ENCODE data around the gene BRPF3. TPM values are rescaled to one million over a fixed set of nuclear protein-coding genes. Genes with fewer than 3 reads are reported as not detected.

BRPF3 gene
- total and polyA plus RNA-seq, 4 experiments from 2014 or later = 1.8 to 36.7 (median 22.0) TPM

DNA sequence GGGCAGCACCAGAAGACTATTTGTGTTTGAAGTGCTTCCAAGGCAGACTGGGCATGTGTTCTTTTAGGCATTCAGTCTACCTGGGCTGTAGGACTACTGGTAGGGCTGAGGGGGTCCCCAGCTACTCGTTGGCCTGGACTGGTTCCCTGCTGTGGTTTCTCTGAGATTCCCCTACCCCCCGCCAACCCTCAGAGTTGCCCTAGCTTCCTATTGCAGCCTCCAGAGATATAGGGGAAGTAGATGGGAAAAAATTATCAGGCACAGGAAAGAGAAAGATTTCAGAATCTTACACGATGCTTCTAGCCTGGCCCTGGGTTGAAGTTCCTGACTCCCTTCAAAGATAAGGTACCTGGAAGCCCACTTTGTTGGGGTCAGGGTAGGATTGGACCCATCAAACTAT lies 22.5 kb downstream of the BRPF3 start:
- Mint-ChIP-seq H3K36me3 (peaks cover 54 to 79% of the 10 kb centered on the region in 2 donors), H3K9me3 (no peaks in the 10 kb centered on the region), H3K4me3 (no peak overlapping the region), H3K27me3 (no peaks in the 10 kb centered on the region), H3K27ac (no peak overlapping the region), H3K4me1 (peaks cover 0 to 2% (median under 1%) of the 10 kb centered on the region in 4 donors)
- H3K4me1 ChIP-seq (ENCODE audit: insufficient read depth, low read length) = no peaks in the 10 kb centered on the region
- DNase-seq = no peak
- intact Hi-C loops (cut with micrococcal nuclease) = no loop called here
- no peaks in the 10 kb centered on the region for H3K9me3 ChIP-seq (ENCODE audit: control insufficient read depth in 1 of 2, low read length in 2 of 2)
- H3K4me3 ChIP-seq (ENCODE audit: low read length in 2 of 2) = no peak overlapping the region
- no peaks in the 10 kb centered on the region for H3K27me3 ChIP-seq (ENCODE audit: insufficient read depth, low read length)
- H3K36me3 ChIP-seq (ENCODE audit: insufficient read depth, low read length) = peaks cover 46% of the 10 kb centered on the region
- ChIA-PET CTCF (ENCODE audit: partially characterized antibody) (no interaction called here), POLR2A (ENCODE audit: partially characterized antibody) (no interaction called here)
- H3K27ac ChIP-seq (ENCODE audit: low read depth, low read length) = no peak overlapping the region

DNA sequence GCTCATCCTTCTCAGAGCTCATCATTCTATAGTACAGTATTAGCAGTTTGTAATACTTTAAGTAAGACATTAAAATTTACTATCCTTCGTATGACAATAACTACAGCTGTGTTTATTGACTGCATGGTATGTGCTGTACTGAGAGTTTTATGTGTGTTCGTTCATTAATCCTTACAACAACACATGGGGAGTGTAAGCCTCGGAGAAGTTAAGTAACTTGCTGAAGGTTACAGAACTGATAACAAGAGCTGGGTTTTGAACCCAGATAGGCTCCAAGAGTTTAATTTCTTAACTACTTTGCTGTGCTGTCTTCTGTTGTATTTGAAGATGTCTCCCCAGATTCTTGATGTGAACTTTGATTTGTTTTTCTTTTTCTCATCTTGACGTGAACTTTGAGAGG lies 23.7 kb downstream of the BRPF3 start:
- H3K36me3 Mint-ChIP-seq = peaks cover 51 to 78% of the 10 kb centered on the region in 2 donors
- Histone ChIP-seq H3K36me3 (ENCODE audit: insufficient read depth, low read length) (peaks cover 42% of the 10 kb centered on the region), H3K4me1 (ENCODE audit: insufficient read depth, low read length) (no peaks in the 10 kb centered on the region), H3K27me3 (ENCODE audit: insufficient read depth, low read length) (no peaks in the 10 kb centered on the region), H3K27ac (ENCODE audit: low read depth, low read length) (no peak overlapping the region), H3K9me3 (ENCODE audit: control insufficient read depth in 1 of 2, low read length in 2 of 2) (no peaks in the 10 kb centered on the region), H3K4me3 (ENCODE audit: low read length in 2 of 2) (no peak overlapping the region)
- no peaks in the 10 kb centered on the region for H3K9me3 Mint-ChIP-seq
- ChIA-PET POLR2A (ENCODE audit: partially characterized antibody) (no interaction called here), CTCF (ENCODE audit: partially characterized antibody) (interaction anchor here (0.6 kb wide), 1 partner anchor 118 kb away, joined by 3 read pairs; no protein-coding TSS in a partner anchor)
- no peaks in the 10 kb centered on the region for H3K27me3 Mint-ChIP-seq
- H3K4me3 Mint-ChIP-seq = no peak overlapping the region
- DNase-seq = no peak
- H3K4me1 Mint-ChIP-seq = peaks cover 0 to 6% (median 2%) of the 10 kb centered on the region in 4 donors
- intact Hi-C loops (cut with micrococcal nuclease) = no loop called here
- no peak overlapping the region for H3K27ac Mint-ChIP-seq

DNA sequence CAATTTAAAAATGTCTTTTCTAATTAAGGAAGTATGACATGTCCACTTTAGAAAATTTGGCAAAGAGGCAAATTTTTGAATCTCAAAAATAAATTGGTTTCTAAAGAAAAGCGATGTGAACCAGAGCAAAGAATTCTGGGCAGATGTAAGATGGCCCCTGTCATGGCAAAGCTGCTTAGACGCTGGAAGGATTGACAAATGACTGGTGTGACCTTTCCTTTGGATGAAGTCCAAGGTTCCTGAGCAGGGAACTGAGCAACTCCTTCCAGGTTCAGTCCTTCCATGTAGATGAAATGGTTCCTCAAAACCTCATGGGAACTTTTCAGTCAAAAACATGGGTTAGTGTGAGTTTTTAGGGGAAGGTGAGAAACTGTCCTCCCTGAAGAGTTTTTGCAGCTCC lies 25.1 kb downstream of the BRPF3 start:
- Mint-ChIP-seq H3K4me3 (no peak overlapping the region), H3K36me3 (peaks cover 49 to 76% of the 10 kb centered on the region in 2 donors)
- CTCF ChIA-PET (ENCODE audit: partially characterized antibody) = no interaction called here

DNA sequence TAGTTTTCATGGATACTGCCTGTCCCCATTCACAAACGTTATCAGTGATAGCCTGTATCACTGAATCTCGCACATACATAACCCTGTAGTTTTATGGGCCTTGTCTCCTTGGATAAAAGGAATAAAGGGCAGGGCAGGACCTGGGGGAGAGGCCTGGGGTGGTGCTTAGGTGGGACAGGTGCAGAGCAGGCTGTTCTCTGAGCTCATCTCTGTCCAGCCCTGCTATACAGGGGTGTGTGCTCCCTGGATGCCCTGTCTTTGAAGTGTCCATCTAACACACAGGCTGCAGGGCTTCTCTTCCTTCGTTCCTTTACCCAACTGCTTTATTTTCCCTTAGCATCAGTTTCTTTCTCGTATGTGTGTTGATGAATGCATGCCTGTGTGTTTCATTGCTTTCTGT lies 26.4 kb downstream of the BRPF3 start:
- H3K4me3 Mint-ChIP-seq = no peak overlapping the region
- no peaks in the 10 kb centered on the region for H3K9me3 Mint-ChIP-seq
- peaks cover 0 to 6% (median under 1%) of the 10 kb centered on the region in 4 donors for H3K4me1 Mint-ChIP-seq
- no peaks in the 10 kb centered on the region for H3K27me3 ChIP-seq (ENCODE audit: insufficient read depth, low read length)
- no peak overlapping the region for H3K27ac Mint-ChIP-seq
- H3K27me3 Mint-ChIP-seq = no peaks in the 10 kb centered on the region
- ChIA-PET POLR2A (ENCODE audit: partially characterized antibody) (no interaction called here), CTCF (ENCODE audit: partially characterized antibody) (no interaction called here)
- no peak for DNase-seq
- H3K36me3 Mint-ChIP-seq = peaks cover 45 to 76% of the 10 kb centered on the region in 2 donors
- no peak overlapping the region for H3K27ac ChIP-seq (ENCODE audit: low read depth, low read length)
- H3K4me1 ChIP-seq (ENCODE audit: insufficient read depth, low read length) = peaks cover 5% of the 10 kb centered on the region
- no peak overlapping the region for H3K4me3 ChIP-seq (ENCODE audit: low read length in 2 of 2)
- H3K36me3 ChIP-seq (ENCODE audit: insufficient read depth, low read length) = peaks cover 49% of the 10 kb centered on the region
- no peaks in the 10 kb centered on the region for H3K9me3 ChIP-seq (ENCODE audit: control insufficient read depth in 1 of 2, low read length in 2 of 2)
- intact Hi-C loops (cut with micrococcal nuclease) = no loop called here

More for the DNA sequence above, 25.1 kb downstream of the BRPF3 start:
- Mint-ChIP-seq H3K4me1 (peaks cover 0 to 6% (median 2%) of the 10 kb centered on the region in 4 donors), H3K9me3 (no peaks in the 10 kb centered on the region), H3K27ac (no peak overlapping the region), H3K27me3 (no peaks in the 10 kb centered on the region)
- POLR2A ChIA-PET (ENCODE audit: partially characterized antibody) = no interaction called here
- no peak overlapping the region for H3K27ac ChIP-seq (ENCODE audit: low read depth, low read length)
- peaks cover 5% of the 10 kb centered on the region for H3K4me1 ChIP-seq (ENCODE audit: insufficient read depth, low read length)
- DNase-seq = no peak
- peaks cover 43% of the 10 kb centered on the region for H3K36me3 ChIP-seq (ENCODE audit: insufficient read depth, low read length)
- H3K9me3 ChIP-seq (ENCODE audit: control insufficient read depth in 1 of 2, low read length in 2 of 2) = no peaks in the 10 kb centered on the region
- intact Hi-C loops (cut with micrococcal nuclease) = no loop called here
- H3K4me3 ChIP-seq (ENCODE audit: low read length in 2 of 2) = no peak overlapping the region
- H3K27me3 ChIP-seq (ENCODE audit: insufficient read depth, low read length) = no peaks in the 10 kb centered on the region

DNA sequence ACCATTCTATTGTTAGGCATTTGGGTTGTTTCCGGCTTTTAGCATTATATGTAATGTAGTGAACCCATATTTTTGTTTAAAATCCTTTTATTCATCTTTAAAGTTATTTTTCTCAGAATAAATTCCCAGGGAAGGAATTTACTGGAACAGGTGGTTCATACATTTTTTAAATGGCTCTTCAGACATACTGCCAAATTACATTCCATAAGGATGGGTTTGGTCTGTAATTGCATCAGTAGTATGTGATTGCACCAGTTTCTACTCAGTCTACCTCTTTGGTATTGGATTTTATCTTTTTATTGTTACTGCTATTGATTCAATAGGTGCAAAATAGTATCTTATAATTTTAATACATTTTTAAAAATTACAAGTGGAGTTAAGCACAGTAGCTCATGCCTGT lies 27.2 kb downstream of the BRPF3 start:
- Histone ChIP-seq H3K36me3 (ENCODE audit: insufficient read depth, low read length) (peaks cover 49% of the 10 kb centered on the region), H3K27ac (ENCODE audit: low read depth, low read length) (no peak overlapping the region), H3K4me3 (ENCODE audit: low read length in 2 of 2) (no peak overlapping the region), H3K9me3 (ENCODE audit: control insufficient read depth in 1 of 2, low read length in 2 of 2) (no peaks in the 10 kb centered on the region), H3K4me1 (ENCODE audit: insufficient read depth, low read length) (peaks cover 5% of the 10 kb centered on the region), H3K27me3 (ENCODE audit: insufficient read depth, low read length) (no peaks in the 10 kb centered on the region)
- peaks cover 46 to 79% of the 10 kb centered on the region in 2 donors for H3K36me3 Mint-ChIP-seq
- no peaks in the 10 kb centered on the region for H3K27me3 Mint-ChIP-seq
- H3K4me1 Mint-ChIP-seq = peaks cover 0 to 6% (median under 1%) of the 10 kb centered on the region in 4 donors
- no peak overlapping the region for H3K27ac Mint-ChIP-seq
- ChIA-PET POLR2A (ENCODE audit: partially characterized antibody) (no interaction called here), CTCF (ENCODE audit: partially characterized antibody) (no interaction called here)
- intact Hi-C loops (cut with micrococcal nuclease) = no loop called here
- no peaks in the 10 kb centered on the region for H3K9me3 Mint-ChIP-seq
- H3K4me3 Mint-ChIP-seq = no peak overlapping the region
- no peak for DNase-seq

DNA sequence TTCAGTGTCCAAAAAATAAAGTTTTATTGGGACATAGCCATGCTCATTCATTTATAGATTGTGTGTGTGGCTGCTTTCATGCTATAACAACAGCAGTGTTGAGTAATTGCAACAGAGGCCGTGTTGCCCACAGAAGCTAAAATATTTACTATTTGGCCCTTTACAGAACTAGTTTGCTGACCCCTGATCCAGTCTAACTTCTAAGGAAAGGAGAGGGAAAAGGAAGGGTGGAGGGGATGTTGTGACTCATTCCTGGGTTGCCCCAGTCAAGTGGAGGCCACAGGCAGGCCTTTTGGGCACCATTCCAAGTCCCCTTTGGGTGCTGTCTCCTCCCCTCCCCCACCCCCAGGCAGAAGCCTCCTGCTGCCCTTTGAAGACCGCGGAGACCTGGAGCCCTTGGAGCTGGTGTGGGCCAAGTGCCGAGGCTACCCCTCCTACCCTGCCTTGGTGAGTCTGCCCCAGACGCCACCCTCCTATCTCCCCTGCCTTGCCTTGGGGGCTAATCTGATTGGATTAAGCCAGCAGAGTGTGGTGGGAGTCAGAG lies 28.4 kb downstream of the BRPF3 start:
- H3K27me3 ChIP-seq (ENCODE audit: insufficient read depth, low read length) = no peaks in the 10 kb centered on the region
- peaks cover 0 to 6% (median under 1%) of the 10 kb centered on the region in 4 donors for H3K4me1 Mint-ChIP-seq
- no peaks in the 10 kb centered on the region for H3K9me3 ChIP-seq (ENCODE audit: control insufficient read depth in 1 of 2, low read length in 2 of 2)
- intact Hi-C loops (cut with micrococcal nuclease) = no loop called here
- H3K27ac ChIP-seq (ENCODE audit: low read depth, low read length) = no peak overlapping the region
- H3K27me3 Mint-ChIP-seq = no peaks in the 10 kb centered on the region
- ChIA-PET POLR2A (ENCODE audit: partially characterized antibody) (no interaction called here), CTCF (ENCODE audit: partially characterized antibody) (no interaction called here)
- no peak for DNase-seq
- H3K36me3 Mint-ChIP-seq = peaks cover 52 to 80% of the 10 kb centered on the region in 2 donors
- no peak overlapping the region for H3K4me3 ChIP-seq (ENCODE audit: low read length in 2 of 2)
- H3K4me3 Mint-ChIP-seq = no peak overlapping the region
- H3K36me3 ChIP-seq (ENCODE audit: insufficient read depth, low read length) = peaks cover 52% of the 10 kb centered on the region
- no peaks in the 10 kb centered on the region for H3K9me3 Mint-ChIP-seq
- peak overlapping the region in 1 of 7 donors; percentile 10 for H3K27ac Mint-ChIP-seq
- H3K4me1 ChIP-seq (ENCODE audit: insufficient read depth, low read length) = peaks cover 5% of the 10 kb centered on the region

DNA sequence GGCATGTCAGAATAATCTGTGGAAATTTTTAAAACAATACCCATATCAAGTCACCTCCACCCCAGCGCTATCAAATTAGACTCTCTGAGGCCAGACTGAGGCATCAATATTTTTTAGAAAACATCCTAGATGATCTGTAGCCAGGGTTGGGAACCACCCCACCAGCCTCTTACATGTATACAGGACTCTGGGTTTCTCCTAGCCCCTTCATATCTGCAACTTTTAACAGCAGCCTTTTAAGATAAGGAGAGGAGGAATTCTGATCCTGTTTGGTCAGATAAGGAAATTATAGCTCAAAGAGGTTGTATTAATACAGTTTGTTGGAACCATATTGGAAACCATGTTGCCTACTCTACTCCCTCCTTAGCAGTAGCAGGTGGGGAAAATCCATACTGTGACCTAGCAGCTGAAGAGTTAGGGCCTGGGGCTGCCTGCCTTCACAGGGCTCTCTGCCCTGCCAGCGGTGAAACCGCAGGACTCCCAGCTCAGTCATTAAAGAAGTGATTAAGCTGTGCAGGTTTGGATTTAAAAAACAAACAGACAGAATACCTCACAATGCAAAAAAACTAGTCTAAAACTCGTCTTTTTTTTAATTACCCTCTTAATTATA lies 30.0 kb downstream of the BRPF3 start:
- H3K36me3 ChIP-seq (ENCODE audit: insufficient read depth, low read length) = peaks cover 65% of the 10 kb centered on the region
- POLR2A ChIA-PET (ENCODE audit: partially characterized antibody) = no interaction called here
- Mint-ChIP-seq H3K4me3 (no peak overlapping the region), H3K9me3 (no peaks in the 10 kb centered on the region), H3K4me1 (peaks cover 0 to 6% (median under 1%) of the 10 kb centered on the region in 4 donors), H3K27ac (peak overlapping the region in 1 of 7 donors; percentile 24), H3K36me3 (peaks cover 58 to 88% of the 10 kb centered on the region in 2 donors), H3K27me3 (no peaks in the 10 kb centered on the region)
- no peak overlapping the region for H3K4me3 ChIP-seq (ENCODE audit: low read length in 2 of 2)
- no peaks in the 10 kb centered on the region for H3K9me3 ChIP-seq (ENCODE audit: control insufficient read depth in 1 of 2, low read length in 2 of 2)
- no peak for DNase-seq
- no peaks in the 10 kb centered on the region for H3K27me3 ChIP-seq (ENCODE audit: insufficient read depth, low read length)
- CTCF ChIA-PET (ENCODE audit: partially characterized antibody) = no interaction called here
- intact Hi-C loops (cut with micrococcal nuclease) = no loop called here
- H3K4me1 ChIP-seq (ENCODE audit: insufficient read depth, low read length) = peaks cover 5% of the 10 kb centered on the region
- no peak overlapping the region for H3K27ac ChIP-seq (ENCODE audit: low read depth, low read length)

All from CD4-positive, alpha-beta memory T cell (primary cell).